Adipose tissue (tissue), 3 donors: ENCODE measurements around the gene UNC93B1. TPM values are rescaled to one million over a fixed set of nuclear protein-coding genes. Genes with fewer than 3 reads are reported as not detected.

Experiments used
- H3K27ac ChIP-seq: one replicate; pipeline ENCODE4 v1.5.1; 2013; ENCODE audit warnings: low read depth, low read length
- WGBS, 3 donors: extraction: QIAGEN DNeasy Blood & Tissue Kit; methylation state at CpG; one replicate each; pipeline ENCODE4 v1.1.7; 2013; 5-methylcytosine and 5-hydroxymethylcytosine counted together
- polyA plus RNA-seq, 3 donors: library from polyadenylated mRNA; stranded (reverse); fragments of 200-250 nt; gene quantifications; one replicate each; pipeline ENCODE4 v1.2.3, GENCODE V29; 2013
- donor health status: healthy with polysubstance abuse.
- donor health status: Bipolar disorder and iron deficiency.
- donor health status: healthy.

UNC93B1 gene
- polyA plus RNA-seq, 3 donors, result 10.7 to 27.1 (median 16.2) TPM

GRCh38 chr11:68027667-68028066 lies 23.8 kb upstream of the UNC93B1 start:
- 92 to 94% (median 92%) methylated on average over 16 to 21 of the region's 21 CpGs for WGBS, 3 donors
- H3K27ac ChIP-seq, result no peak overlapping the region

DNA sequence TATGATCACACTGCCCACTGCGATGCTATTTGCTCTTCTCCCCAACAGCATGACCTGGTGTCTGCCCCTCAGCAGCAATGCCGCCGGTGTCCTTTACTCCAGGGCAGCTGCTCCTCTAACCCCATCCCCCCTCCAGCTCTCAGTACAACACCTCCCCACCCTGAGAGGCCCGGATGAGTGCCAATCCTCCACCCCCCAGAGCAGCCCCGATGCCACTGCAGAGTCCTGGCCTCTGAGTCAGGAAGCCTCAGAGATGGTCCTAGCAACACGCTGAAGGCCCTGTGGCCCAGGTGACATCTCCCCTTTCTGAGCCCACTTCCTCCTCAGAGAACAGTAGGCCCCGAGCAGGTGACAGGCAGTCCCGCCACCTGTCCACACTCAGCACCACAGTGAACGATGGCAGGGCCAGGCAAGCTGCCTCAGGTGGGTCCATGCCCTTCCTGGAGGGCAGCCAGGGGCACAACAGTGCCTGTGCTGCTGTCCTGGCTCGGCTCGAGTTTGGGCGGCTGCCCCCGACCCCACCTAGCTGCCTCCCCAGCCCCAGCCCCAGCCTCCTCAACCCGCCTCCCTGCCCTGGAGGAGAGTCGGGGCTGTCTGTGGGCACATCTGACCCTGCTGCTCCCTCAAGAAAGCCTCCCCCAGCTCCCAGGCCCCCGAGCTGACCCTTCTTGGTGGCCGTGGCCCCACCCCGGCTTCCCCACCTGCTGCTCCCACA lies 22.7 kb upstream of the UNC93B1 start:
- H3K27ac ChIP-seq, result no peak overlapping the region
- 88 to 92% (median 90%) methylated on average over 14 to 18 of the region's 18 CpGs for WGBS, 3 donors

- WGBS, 3 donors, result 63 to 84% (median 84%) methylated on average over 5 of the region's 5 CpGs
- no peak overlapping the region for H3K27ac ChIP-seq
Observed at GRCh38 chr11:68025047-68025446, 21.1 kb upstream of the UNC93B1 start.

DNA sequence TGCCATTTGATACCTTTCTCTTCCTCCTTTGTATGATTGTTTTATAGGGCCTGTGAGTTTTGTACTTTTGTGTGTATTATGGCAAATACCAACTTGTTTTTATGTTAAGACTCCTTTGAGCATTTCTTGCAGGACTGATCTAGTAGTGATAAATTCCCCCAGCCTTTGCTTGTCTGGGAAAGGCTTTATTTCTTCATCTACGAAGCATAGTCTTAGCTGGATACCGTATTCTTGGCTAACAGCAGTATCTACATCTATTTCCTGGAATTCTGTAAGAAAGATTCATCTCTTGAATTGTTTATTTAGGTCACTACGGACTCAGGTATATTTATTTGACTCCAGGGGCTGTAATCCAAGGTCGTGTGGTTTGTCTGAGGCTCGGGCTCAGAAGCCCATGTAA lies 20.6 kb upstream of the UNC93B1 start:
- H3K27ac ChIP-seq, result no peak overlapping the region
- WGBS, 3 donors, result 79 to 88% (median 86%) methylated on average over 5 of the region's 5 CpGs

DNA sequence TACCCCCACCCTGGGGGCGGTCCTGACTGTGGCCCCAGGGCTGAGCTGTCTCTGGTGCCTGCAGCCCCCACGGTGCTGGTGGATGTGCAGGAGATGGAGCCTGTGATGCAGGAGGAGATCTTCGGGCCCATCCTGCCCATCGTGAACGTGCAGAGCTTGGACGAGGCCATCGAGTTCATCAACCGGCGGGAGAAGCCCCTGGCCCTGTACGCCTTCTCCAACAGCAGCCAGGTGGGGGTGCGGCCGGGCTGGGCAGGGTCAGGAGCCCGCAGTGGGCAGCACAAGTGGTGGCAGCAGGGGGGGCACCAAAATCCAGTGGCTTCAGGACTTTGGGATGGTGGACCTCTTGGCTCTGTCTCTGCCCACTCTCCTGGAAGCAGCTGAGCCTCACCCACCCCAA lies 18.6 kb upstream of the UNC93B1 start:
- H3K27ac ChIP-seq, result no peak overlapping the region
- WGBS, 3 donors, result 84 to 93% (median 90%) methylated on average over 13 of the region's 13 CpGs

DNA sequence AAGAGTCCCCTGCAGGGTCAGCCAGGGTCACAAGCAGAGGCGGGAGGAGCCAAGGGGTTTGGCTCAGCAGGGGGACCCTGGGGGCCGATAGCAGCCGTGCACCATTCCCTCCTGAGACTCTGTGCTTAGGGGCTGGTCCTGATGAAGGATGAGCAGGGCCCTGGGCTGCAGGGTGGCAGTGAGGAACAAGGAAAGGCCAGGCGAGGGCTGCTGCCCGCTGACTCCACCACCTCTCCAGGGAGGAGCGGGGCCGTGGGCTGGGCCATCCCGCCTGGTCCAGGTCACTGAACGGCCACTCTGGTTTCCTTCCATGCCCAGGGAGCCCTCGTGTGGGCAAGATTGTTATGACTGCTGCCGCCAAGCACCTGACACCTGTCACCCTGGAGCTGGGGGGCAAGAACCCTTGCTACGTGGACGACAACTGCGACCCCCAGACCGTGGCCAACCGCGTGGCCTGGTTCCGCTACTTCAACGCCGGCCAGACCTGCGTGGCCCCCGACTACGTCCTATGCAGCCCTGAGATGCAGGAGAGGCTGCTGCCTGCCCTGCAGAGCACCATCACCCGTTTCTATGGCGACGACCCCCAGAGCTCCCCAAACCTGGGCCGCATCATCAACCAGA lies 17.4 kb upstream of the UNC93B1 start:
- WGBS, 3 donors, result 50 to 76% (median 75%) methylated on average over 27 of the region's 27 CpGs
- H3K27ac ChIP-seq, result no peak overlapping the region

GRCh38 chr11:68020575-68020974 lies 16.7 kb upstream of the UNC93B1 start:
- 44 to 58% (median 45%) methylated on average over 11 of the region's 11 CpGs for WGBS, 3 donors
- no peak overlapping the region for H3K27ac ChIP-seq

DNA sequence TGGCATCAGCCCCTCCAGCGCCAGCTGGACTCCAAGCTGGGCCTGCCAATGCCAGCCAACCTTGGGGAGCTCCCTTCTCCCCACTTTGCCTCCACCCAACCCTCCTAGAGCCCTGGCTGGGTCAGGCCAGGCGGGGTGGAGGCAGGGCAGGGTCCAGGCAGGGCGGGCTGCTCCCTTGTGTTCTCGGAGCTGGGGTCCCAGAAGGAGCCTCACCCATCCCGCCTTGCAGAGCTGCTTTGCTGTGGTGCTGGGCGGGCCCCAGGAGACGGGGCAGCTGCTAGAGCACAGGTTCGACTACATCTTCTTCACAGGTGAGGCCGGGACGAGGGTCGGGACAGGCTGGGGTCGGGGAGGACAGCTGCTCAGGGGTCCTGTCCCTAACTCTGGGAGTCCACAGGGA lies 15.6 kb upstream of the UNC93B1 start:
- WGBS, 3 donors, result 86 to 95% (median 92%) methylated on average over 12 of the region's 12 CpGs
- H3K27ac ChIP-seq, result no peak overlapping the region

DNA sequence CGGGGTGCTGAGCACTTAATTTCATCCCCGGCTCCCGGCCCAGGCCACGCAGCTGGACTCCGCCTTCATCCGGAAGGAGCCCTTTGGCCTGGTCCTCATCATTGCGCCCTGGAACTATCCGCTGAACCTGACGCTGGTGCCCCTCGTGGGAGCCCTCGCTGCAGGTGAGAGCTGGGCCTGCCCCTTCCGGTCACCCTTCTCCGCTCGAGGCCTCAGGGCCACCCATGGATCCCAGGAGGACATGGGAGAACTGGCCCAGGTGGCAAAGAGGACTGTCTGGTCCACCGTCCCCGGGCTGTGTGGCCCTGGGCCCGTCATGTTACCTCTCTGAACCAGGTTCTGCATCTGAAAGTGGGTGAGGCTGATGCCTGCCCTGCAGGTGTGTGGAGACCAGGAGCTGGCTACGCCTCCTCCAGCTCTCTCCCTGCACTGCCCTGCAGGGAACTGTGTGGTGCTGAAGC lies 14.9 kb upstream of the UNC93B1 start:
- WGBS, 3 donors, result 86 to 97% (median 92%) methylated on average over 17 to 18 of the region's 18 CpGs
- no peak overlapping the region for H3K27ac ChIP-seq

DNA sequence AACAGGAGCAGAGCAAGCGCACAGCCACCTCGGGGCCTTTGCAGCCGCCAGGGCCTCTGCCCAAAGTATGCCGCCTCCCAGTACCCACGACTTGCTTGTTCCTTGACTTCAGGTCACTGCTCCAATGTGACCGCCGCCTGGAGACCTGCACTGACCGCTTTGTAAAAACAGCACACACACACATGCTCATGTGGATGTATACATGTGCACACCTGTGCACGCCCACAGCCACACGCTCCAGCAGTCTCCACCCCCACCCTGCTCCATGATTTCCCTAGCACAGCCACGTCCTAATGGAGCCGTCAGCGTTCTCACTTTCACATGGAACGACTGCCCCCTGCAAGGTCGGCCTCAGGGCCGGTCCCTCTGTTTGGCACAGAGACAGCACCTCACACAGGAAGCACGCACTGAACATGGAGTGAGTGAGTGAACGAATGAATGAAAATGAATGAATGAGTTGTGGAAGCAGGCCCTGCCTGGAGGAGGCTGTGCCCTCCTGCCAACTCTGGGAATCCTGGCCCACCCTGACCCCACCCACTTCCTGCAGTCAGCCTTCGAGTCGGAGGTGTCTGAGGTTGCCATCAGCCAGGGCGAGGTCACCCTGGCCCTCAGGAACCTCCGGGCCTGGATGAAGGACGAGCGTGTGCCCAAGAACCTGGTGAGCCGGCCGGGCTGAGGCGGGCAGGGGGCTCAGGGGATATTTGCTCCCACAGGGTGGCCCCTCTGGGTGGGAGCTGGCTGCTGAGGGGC lies 14.3 kb upstream of the UNC93B1 start:
- 78 to 81% (median 78%) methylated on average over 27 of the region's 27 CpGs for WGBS, 3 donors
- no peak overlapping the region for H3K27ac ChIP-seq

GRCh38 chr11:68016904-68017817 lies 13.3 kb upstream of the UNC93B1 start:
- WGBS, 3 donors, result 63 to 70% (median 69%) methylated on average over 14 to 16 of the region's 16 CpGs
- H3K27ac ChIP-seq, result no peak overlapping the region

GRCh38 chr11:68016161-68016903 lies 12.4 kb upstream of the UNC93B1 start:
- 70 to 77% (median 71%) methylated on average over 10 to 13 of the region's 13 CpGs for WGBS, 3 donors
- no peak overlapping the region for H3K27ac ChIP-seq

GRCh38 chr11:68015467-68015866 lies 11.6 kb upstream of the UNC93B1 start:
- WGBS, 3 donors, result 96 to 98% (median 97%) methylated on average over 8 of the region's 8 CpGs

GRCh38 chr11:68014947-68015447 lies 11.1 kb upstream of the UNC93B1 start:
- WGBS, 3 donors, result 86 to 92% (median 89%) methylated on average over 15 to 19 of the region's 19 CpGs
- no peak overlapping the region for H3K27ac ChIP-seq

More at GRCh38 chr11:68015467-68015866, 11.6 kb upstream of the UNC93B1 start:
- H3K27ac ChIP-seq, result no peak overlapping the region

- 33 to 81% (median 40%) methylated on average over 15 to 16 of the region's 16 CpGs for WGBS, 3 donors
- H3K27ac ChIP-seq, result no peak overlapping the region
Observed at GRCh38 chr11:68014157-68014946, 10.5 kb upstream of the UNC93B1 start.

DNA sequence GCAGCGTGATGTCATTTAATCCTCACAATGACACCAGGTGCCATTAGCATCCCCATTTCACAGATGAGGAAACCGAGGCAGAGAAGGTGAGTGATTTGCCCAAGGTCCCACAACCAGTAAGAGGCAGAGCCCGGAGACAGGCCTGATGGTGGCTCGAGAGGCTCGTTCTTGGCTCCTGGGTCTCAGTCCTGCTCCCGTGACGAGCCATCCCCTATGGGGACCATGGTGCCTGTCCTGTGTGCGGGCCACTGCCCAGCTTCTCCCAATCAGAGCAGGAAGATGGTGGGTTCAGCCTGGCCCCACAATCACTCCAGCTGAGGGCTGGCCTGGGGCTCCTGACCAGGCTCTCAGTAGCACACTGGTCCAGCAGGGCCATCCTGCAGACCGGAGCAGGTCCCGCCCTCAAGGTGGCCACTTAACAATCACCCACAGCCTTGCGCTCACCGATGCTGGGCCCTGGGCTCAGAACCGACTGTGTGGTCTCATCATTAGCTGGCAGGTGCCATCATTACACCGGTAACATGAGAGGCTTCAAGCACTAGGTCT lies 9.8 kb upstream of the UNC93B1 start:
- 91 to 92% (median 91%) methylated on average over 14 of the region's 14 CpGs for WGBS, 3 donors

More for the DNA sequence above, 9.8 kb upstream of the UNC93B1 start:
- H3K27ac ChIP-seq, result no peak overlapping the region
